ENCODE measurements around the gene SHFL.
A peak's percentile ranks its signal among the peaks of the same experiment; 100 is the strongest.

SHFL gene

DNA sequence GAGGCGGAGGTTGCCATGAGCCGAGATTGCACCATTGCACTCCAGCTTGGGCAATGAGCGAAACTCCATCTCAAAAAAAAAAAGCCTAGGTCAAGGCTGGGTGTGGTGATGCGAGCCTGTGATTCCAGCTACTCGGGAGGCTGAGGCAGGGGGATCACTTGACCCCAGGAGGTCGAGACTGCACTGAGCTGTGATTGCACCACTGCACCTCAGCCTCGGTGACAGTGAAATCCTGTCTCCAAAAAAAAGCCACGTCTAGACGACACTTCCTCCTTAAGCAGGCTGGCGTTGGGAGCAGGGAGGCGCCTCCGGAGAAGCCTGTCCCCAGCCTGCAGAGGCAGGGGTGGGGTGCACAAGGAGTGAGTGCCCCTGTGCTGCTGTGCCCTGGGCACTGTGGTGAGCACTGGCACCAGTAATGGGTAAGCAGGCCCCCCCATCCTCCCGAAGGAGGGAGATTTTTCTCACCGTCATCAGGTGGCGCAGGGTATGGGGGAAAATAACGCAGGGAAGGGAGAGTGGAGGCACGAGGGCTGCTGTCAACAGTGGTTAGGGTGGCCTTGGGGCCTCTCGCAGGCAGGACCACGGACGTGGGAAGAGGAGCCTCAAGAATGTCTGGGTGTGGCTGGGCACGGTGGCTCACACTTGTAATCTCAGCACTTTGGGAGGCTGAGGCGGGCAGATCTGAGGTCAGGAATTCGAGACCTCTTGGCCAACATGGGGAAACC, 26.1 kb downstream of the SHFL start:
- Histone ChIP-seq H3K4me2 (ENCODE audit: low read length) (no peak overlapping the region), H3K4me3 (ENCODE audit: low read length) (no peak overlapping the region), H3K9ac (ENCODE audit: low read depth, low read length) (no peak overlapping the region), H3K27me3 (ENCODE audit: control insufficient read depth, insufficient read depth, low read length) (no peaks in the 10 kb centered on the region), H3K9me3 (replicated peaks; ENCODE audit: low read length) (no peaks in the 10 kb centered on the region), H3K36me3 (ENCODE audit: insufficient read depth, low read length) (peaks cover 75% of the 10 kb centered on the region), H3K4me1 (ENCODE audit: control insufficient read depth, insufficient read depth, low read length) (peaks cover 8% of the 10 kb centered on the region)

DNA sequence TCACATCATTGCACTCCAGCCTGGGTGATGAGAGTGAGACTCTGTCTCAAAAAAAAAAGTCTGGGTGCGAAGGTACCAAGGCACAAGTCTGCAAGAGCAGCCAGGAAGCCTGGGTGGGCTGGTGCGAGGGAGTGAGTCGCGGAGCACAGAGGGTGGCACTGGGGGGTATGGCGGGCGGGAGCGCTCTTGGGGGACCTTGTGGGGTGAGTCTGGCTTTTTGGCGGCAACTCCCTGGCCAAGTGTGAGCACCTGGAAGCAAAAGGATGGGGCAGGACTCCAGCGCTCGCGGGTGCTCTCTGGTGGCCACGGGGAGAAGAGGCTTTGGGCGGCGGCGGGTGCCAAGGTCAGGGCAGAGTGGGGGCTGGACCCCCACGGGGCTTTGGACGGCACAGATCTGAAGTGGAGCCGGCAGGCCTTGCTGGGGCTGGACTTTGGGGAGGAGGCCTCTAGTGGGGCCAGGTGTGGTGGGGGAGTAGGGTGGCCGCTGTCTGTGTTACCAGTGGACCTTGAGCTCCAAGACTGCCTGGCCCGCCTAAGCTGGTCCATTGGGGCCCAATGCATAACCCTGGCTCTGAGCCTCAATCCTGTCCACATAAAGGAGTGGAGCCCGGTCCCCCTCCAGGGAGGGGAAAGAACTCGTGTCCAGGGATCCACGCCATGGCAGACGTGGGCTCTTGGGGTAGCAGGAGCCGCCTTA, 26.9 kb downstream of the SHFL start:
- no peak overlapping the region for H3K4me2 ChIP-seq (ENCODE audit: low read length)
- no peaks in the 10 kb centered on the region for H3K4me1 ChIP-seq (ENCODE audit: control insufficient read depth, insufficient read depth, low read length)

GRCh38 chr19:10113592-10113963, 27.5 kb downstream of the SHFL start:
- Histone ChIP-seq H3K36me3 (ENCODE audit: insufficient read depth, low read length) (peaks cover 75% of the 10 kb centered on the region), H3K4me2 (ENCODE audit: low read length) (no peak overlapping the region), H3K27me3 (ENCODE audit: control insufficient read depth, insufficient read depth, low read length) (no peaks in the 10 kb centered on the region), H3K9ac (ENCODE audit: low read depth, low read length) (no peak overlapping the region), H3K4me1 (ENCODE audit: control insufficient read depth, insufficient read depth, low read length) (peaks cover 2% of the 10 kb centered on the region), H3K4me3 (ENCODE audit: low read length) (no peak overlapping the region), H3K9me3 (replicated peaks; ENCODE audit: low read length) (no peaks in the 10 kb centered on the region)

More for the DNA sequence above, 26.9 kb downstream of the SHFL start:
- H3K36me3 ChIP-seq (ENCODE audit: insufficient read depth, low read length): peaks cover 75% of the 10 kb centered on the region
- H3K9ac ChIP-seq (ENCODE audit: low read depth, low read length): no peak overlapping the region
- H3K4me3 ChIP-seq (ENCODE audit: low read length): no peak overlapping the region
- H3K9me3 ChIP-seq (replicated peaks; ENCODE audit: low read length): no peaks in the 10 kb centered on the region
- H3K27me3 ChIP-seq (ENCODE audit: control insufficient read depth, insufficient read depth, low read length): no peaks in the 10 kb centered on the region

- Histone ChIP-seq H3K9me3 (replicated peaks; ENCODE audit: low read length) (no peaks in the 10 kb centered on the region), H3K36me3 (ENCODE audit: insufficient read depth, low read length) (peaks cover 74% of the 10 kb centered on the region), H3K4me1 (ENCODE audit: control insufficient read depth, insufficient read depth, low read length) (peaks cover 7% of the 10 kb centered on the region), H3K4me2 (ENCODE audit: low read length) (no peak overlapping the region), H3K9ac (ENCODE audit: low read depth, low read length) (no peak overlapping the region), H3K4me3 (ENCODE audit: low read length) (no peak overlapping the region), H3K27me3 (ENCODE audit: control insufficient read depth, insufficient read depth, low read length) (no peaks in the 10 kb centered on the region)
Observed at GRCh38 chr19:10113964-10114650, 28.0 kb downstream of the SHFL start.

- Histone ChIP-seq H3K4me3 (ENCODE audit: low read length) (no peak overlapping the region), H3K4me2 (ENCODE audit: low read length) (no peak overlapping the region), H3K9me3 (replicated peaks; ENCODE audit: low read length) (no peaks in the 10 kb centered on the region), H3K27me3 (ENCODE audit: control insufficient read depth, insufficient read depth, low read length) (no peaks in the 10 kb centered on the region), H3K4me1 (ENCODE audit: control insufficient read depth, insufficient read depth, low read length) (peaks cover 7% of the 10 kb centered on the region), H3K36me3 (ENCODE audit: insufficient read depth, low read length) (peaks cover 66% of the 10 kb centered on the region), H3K9ac (ENCODE audit: low read depth, low read length) (no peak overlapping the region)
Observed at GRCh38 chr19:10114651-10115391, 28.7 kb downstream of the SHFL start.

GRCh38 chr19:10115392-10116084, 29.4 kb downstream of the SHFL start:
- H3K4me3 ChIP-seq (ENCODE audit: low read length): no peak overlapping the region
- H3K27me3 ChIP-seq (ENCODE audit: control insufficient read depth, insufficient read depth, low read length): no peaks in the 10 kb centered on the region
- no peaks in the 10 kb centered on the region for H3K9me3 ChIP-seq (replicated peaks; ENCODE audit: low read length)
- H3K9ac ChIP-seq (ENCODE audit: low read depth, low read length): no peak overlapping the region
- peaks cover 59% of the 10 kb centered on the region for H3K36me3 ChIP-seq (ENCODE audit: insufficient read depth, low read length)
- H3K4me1 ChIP-seq (ENCODE audit: control insufficient read depth, insufficient read depth, low read length): peaks cover 13% of the 10 kb centered on the region
- H3K4me2 ChIP-seq (ENCODE audit: low read length): no peak overlapping the region

DNA sequence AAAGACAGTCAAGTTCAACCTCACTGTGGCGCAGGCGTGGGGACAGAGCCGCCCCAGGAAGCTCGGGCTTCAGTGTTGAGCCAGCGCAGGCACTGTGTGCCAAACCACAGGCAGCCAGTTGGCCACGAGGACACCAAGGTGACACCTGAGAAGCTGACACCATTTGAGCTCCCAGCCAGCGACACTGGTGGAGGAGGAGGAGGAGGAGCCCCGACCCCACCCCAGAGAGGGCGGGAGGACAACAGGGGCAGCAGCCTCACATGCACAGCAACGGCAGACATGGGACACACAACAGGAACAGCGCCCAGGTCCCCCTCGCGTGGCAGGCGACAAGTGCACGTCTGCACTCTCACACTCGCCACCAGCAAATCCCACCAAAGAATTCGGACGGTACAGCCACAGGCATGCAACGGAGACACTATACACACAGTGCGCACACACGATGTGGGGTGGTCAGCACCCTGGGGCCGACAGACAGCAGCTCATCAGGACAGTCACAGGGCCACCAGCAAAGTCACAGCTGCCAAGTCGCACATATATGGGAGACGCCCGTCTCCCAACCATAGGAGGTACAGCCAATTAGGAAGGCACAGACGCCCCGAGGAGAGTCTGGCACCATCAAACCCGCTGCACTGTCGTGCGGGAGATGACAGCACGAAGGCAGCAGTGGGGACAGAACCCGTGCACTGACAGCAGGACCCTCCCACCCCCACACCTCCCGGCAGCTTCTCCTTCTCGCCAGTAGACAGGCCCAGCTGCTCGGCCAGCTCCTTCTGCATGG, 30.2 kb downstream of the SHFL start:
- Histone ChIP-seq H3K4me3 (ENCODE audit: low read length) (no peak overlapping the region), H3K9me3 (replicated peaks; ENCODE audit: low read length) (no peaks in the 10 kb centered on the region), H3K4me1 (ENCODE audit: control insufficient read depth, insufficient read depth, low read length) (peaks cover 18% of the 10 kb centered on the region), H3K36me3 (ENCODE audit: insufficient read depth, low read length) (peaks cover 52% of the 10 kb centered on the region), H3K27me3 (ENCODE audit: control insufficient read depth, insufficient read depth, low read length) (no peaks in the 10 kb centered on the region), H3K4me2 (ENCODE audit: low read length) (no peak overlapping the region), H3K9ac (ENCODE audit: low read depth, low read length) (no peak overlapping the region)

GRCh38 chr19:10116866-10117616, 30.9 kb downstream of the SHFL start:
- no peak overlapping the region for H3K9ac ChIP-seq (ENCODE audit: low read depth, low read length)

GRCh38 chr19:10118960-10119359, 32.8 kb downstream of the SHFL start:
- no peaks in the 10 kb centered on the region for H3K27me3 ChIP-seq (ENCODE audit: control insufficient read depth, insufficient read depth, low read length)
- peak overlapping the region; percentile 97 for H3K9ac ChIP-seq (ENCODE audit: low read depth, low read length)
- peak overlapping the region; percentile 80 for H3K4me3 ChIP-seq (ENCODE audit: low read length)
- peaks cover 46% of the 10 kb centered on the region for H3K36me3 ChIP-seq (ENCODE audit: insufficient read depth, low read length)
- H3K9me3 ChIP-seq (replicated peaks; ENCODE audit: low read length): no peaks in the 10 kb centered on the region
- peaks cover 32% of the 10 kb centered on the region for H3K4me1 ChIP-seq (ENCODE audit: control insufficient read depth, insufficient read depth, low read length)
- peak overlapping the region; percentile 96 for H3K4me2 ChIP-seq (ENCODE audit: low read length)

More at GRCh38 chr19:10116866-10117616, 30.9 kb downstream of the SHFL start:
- no peaks in the 10 kb centered on the region for H3K9me3 ChIP-seq (replicated peaks; ENCODE audit: low read length)
- no peak overlapping the region for H3K4me3 ChIP-seq (ENCODE audit: low read length)
- H3K4me1 ChIP-seq (ENCODE audit: control insufficient read depth, insufficient read depth, low read length): peaks cover 26% of the 10 kb centered on the region
- H3K4me2 ChIP-seq (ENCODE audit: low read length): no peak overlapping the region
- H3K27me3 ChIP-seq (ENCODE audit: control insufficient read depth, insufficient read depth, low read length): no peaks in the 10 kb centered on the region
- peaks cover 48% of the 10 kb centered on the region for H3K36me3 ChIP-seq (ENCODE audit: insufficient read depth, low read length)

Data from skeletal muscle satellite cell (primary cell).